K562 (cell line): ENCODE results near the gene NUP62. TPM values are rescaled to one million over a fixed set of nuclear protein-coding genes. Genes with fewer than 3 reads are reported as not detected.

Source experiments
- ATAC-seq: fragments of 200-7000 bp; cut with Tn5 transposase; 3 replicates; pipeline ENCODE4 v1.9.1; 2020; ENCODE audit warnings: moderate library complexity
- BruUV-seq: library from RNA; stranded (reverse); fragments of 400-500 nt; replicated peaks from 2 replicates; lab custom pipeline; 2021; lab: Mats Ljungman, UMichigan
- CTCF ChIA-PET: fragments of 300-600 bp; formaldehyde crosslinking; extraction: SDS; loops from one replicate; lab custom pipeline; 2021; ENCODE audit warnings: low intra/inter-chr PET ratio; lab: Yijun Ruan, JAX
- POLR2A ChIA-PET: fragments of 300-600, 350-650 bp; sonication (Branson Sonifier 250); formaldehyde crosslinking; extraction: SDS; loops from one replicate; lab custom pipeline; 2021; ENCODE audit warnings: antibody characterized with exemption, inconsistent platforms; lab: Yijun Ruan, JAX
- DNase-seq, 4 experiments: peaks; one replicate each; pipeline versions ENCODE4 v3.0.0 to v3.0.0-alpha.2; 2011 to 2018; ENCODE audit warnings: low spot score in 3 of 4, mixed read lengths in 3 of 4; ENCODE audit errors: extremely low read depth in 1 of 4
- FAIRE-seq: peaks from 2 replicates; lab custom pipeline; 2011; peaks lifted over from hg19 to GRCh38; lab: Jason Lieb, UNC
- H2AFZ ChIP-seq: 2 replicates; pipeline ENCODE4 v1.6.0; 2011; ENCODE audit warnings: low read depth, low read length, control low read depth, inconsistent platforms
- H3K27ac ChIP-seq: fragments of 200-600 bp; 3 replicates; pipeline ENCODE4 v1.8.0; 2011; ENCODE audit warnings: low read depth, mild to moderate bottlenecking, control low read depth, inconsistent platforms, low read length, moderate library complexity, mixed read lengths; ENCODE audit errors: extremely low read depth
- H3K27me3 ChIP-seq, 2 experiments: fragments of 300-600 bp in 1 of 2; 2 replicates in 1 of 2; 3 replicates in 1 of 2; pipeline versions ENCODE4 v1.6.0 to v1.8.0; 2011; ENCODE audit warnings: inconsistent platforms in 2 of 2, low read length in 2 of 2, mild to moderate bottlenecking in 1 of 2, mixed read lengths in 1 of 2, moderate library complexity in 1 of 2; ENCODE audit not compliant: control insufficient read depth in 2 of 2, insufficient read depth in 2 of 2
- H3K36me3 ChIP-seq: fragments of 300-600 bp; 3 replicates; pipeline ENCODE4 v1.8.0; 2011; ENCODE audit warnings: mild to moderate bottlenecking, low read length, inconsistent platforms; ENCODE audit not compliant: control insufficient read depth, insufficient read depth
- H3K4me1 ChIP-seq, 2 experiments: fragments of 200-600 bp in 1 of 2; replicated peaks in 1 of 2; 2 replicates in 1 of 2; 3 replicates in 1 of 2; pipeline versions ENCODE4 v1.5.1 to v1.8.0; 2011; ENCODE audit warnings: inconsistent platforms in 2 of 2, low read length in 2 of 2, mild to moderate bottlenecking in 1 of 2, mixed read lengths in 1 of 2, moderate library complexity in 1 of 2; ENCODE audit not compliant: control insufficient read depth in 2 of 2, insufficient read depth in 2 of 2
- H3K4me2 ChIP-seq: 2 replicates; pipeline ENCODE4 v1.6.1; 2011; ENCODE audit warnings: low read length, control low read depth, inconsistent platforms, mixed read lengths; ENCODE audit not compliant: insufficient read depth
- H3K4me3 ChIP-seq: fragments of 200-600 bp; sonication (generic), shearing (Covaris generic); 2 replicates; pipeline ENCODE4 v1.5.1; 2016; ENCODE audit warnings: control low read depth, inconsistent platforms
- H3K79me2 ChIP-seq: fragments of 200-600 bp; 3 replicates; pipeline ENCODE4 v1.8.0; 2011; ENCODE audit warnings: low read length, inconsistent platforms; ENCODE audit not compliant: control insufficient read depth, insufficient read depth
- H3K9ac ChIP-seq, 2 experiments: 2 replicates each; pipeline versions ENCODE4 v1.6.0 to v1.6.1; 2011; ENCODE audit warnings: low read depth in 2 of 2, low read length in 2 of 2, control low read depth in 1 of 2, inconsistent platforms in 1 of 2, mild to moderate bottlenecking in 1 of 2, mixed read lengths in 1 of 2; ENCODE audit not compliant: insufficient read depth in 1 of 2
- H3K9me1 ChIP-seq: one replicate; pipeline ENCODE4 v1.6.0; 2011; ENCODE audit warnings: inconsistent platforms, mild to moderate bottlenecking, low read length, moderate library complexity; ENCODE audit not compliant: control insufficient read depth, insufficient read depth
- H3K9me3 ChIP-seq: replicated peaks from 2 replicates; pipeline ENCODE4 v1.5.1; 2011; ENCODE audit warnings: low read depth, low read length, inconsistent platforms; ENCODE audit not compliant: control insufficient read depth, insufficient read depth
- H4K20me1 ChIP-seq: replicated peaks from 2 replicates; pipeline ENCODE4 v1.6.1; 2011; ENCODE audit warnings: low read length, inconsistent platforms, mixed read lengths; ENCODE audit not compliant: control insufficient read depth, insufficient read depth
- CBX3 ChIP-seq, 2 experiments: IDR thresholded peaks; 1 replicate in 1 of 2; 2 replicates in 1 of 2; pipeline ENCODE4 v1.6.1; 2012; ENCODE audit warnings: inconsistent platforms in 2 of 2, low read length in 2 of 2, borderline replicate concordance in 1 of 2, control low read depth in 1 of 2
- FIP1L1 ChIP-seq: fragments of 200-400 bp; formaldehyde crosslinking; IDR thresholded peaks from 2 replicates; pipeline ENCODE4 v1.6.1; 2018; ENCODE audit warnings: mild to moderate bottlenecking, low read depth, low read length; ENCODE audit not compliant: poor library complexity, severe bottlenecking
- FOS ChIP-seq: IDR thresholded peaks from 3 replicates; pipeline ENCODE4 v1.6.1; 2011; ENCODE audit not compliant: insufficient read length; ENCODE audit errors: extremely low read depth
- HIVEP1 ChIP-seq: fragments of 250-450 bp; sonication (Bioruptor Pico); IDR thresholded peaks from 2 replicates; pipeline ENCODE4 v1.4.0; 2020; ENCODE audit warnings: mild to moderate bottlenecking
- ILF3 ChIP-seq: fragments of 450-650 bp; IDR thresholded peaks from 2 replicates; pipeline ENCODE4 v1.6.1; 2018; ENCODE audit warnings: antibody characterized with exemption, mild to moderate bottlenecking, moderate library complexity, borderline replicate concordance
- NFE2L1 ChIP-seq: fragments of 450-650 bp; IDR thresholded peaks from 2 replicates; pipeline ENCODE4 v1.6.1; 2016; ENCODE audit warnings: missing genetic modification characterization, low read depth, mild to moderate bottlenecking, missing compliant biosample characterization, moderate library complexity, borderline replicate concordance
- POLR2G ChIP-seq: fragments of 200-400 bp; formaldehyde crosslinking; IDR thresholded peaks from 2 replicates; pipeline ENCODE4 v1.6.1; 2017; ENCODE audit warnings: low read depth, mild to moderate bottlenecking, antibody characterized with exemption, low read length, moderate library complexity
- ZBTB33 ChIP-seq: sonication (generic); formaldehyde crosslinking; IDR thresholded peaks from 2 replicates; pipeline ENCODE4 v1.8.1; 2023; ENCODE audit warnings: mild to moderate bottlenecking, missing genetic modification reagents
- ZBTB5 ChIP-seq: fragments of 450-650 bp; IDR thresholded peaks from 2 replicates; pipeline ENCODE4 v1.6.1; 2017; ENCODE audit warnings: antibody characterized with exemption
- WGBS: fragments of 100-300 bp; shearing (Covaris generic); methylation state at CpG from one replicate; pipeline ENCODE4 v1.1.6; 2016; ENCODE audit warnings: low coverage, mixed read lengths; ENCODE audit not compliant: insufficient coverage; ENCODE audit errors: missing lambda C conversion rate; 5-methylcytosine and 5-hydroxymethylcytosine counted together
- in situ Hi-C: fragments of 300-500 bp; cut with MboI; formaldehyde crosslinking; loops from 4 replicates; pipeline ENCODE4 v1.15.0; 2018; ENCODE audit warnings: inconsistent platforms, mixed read lengths
- intact Hi-C: fragments of 100-400 bp; cut with micrococcal nuclease; formaldehyde crosslinking; loops from 2 replicates; pipeline ENCODE4 v1.14.2; 2022
- polyA plus RNA-seq, 8 experiments: library from polyadenylated mRNA; depleted of rRNA in 4 of 8; stranded (reverse) in 5 of 8; unstranded in 3 of 8; fragments of >200 nt; fragmentation: Nextera tagmentation in 2 of 8; fragmentation: Illumina TruSeq in 1 of 8; extraction: Ambion mirVana in 2 of 8; extraction: Trizol in 1 of 8; gene quantifications; 2 replicates each; pipeline versions ENCODE4 v1.2.1 to v1.2.3, GENCODE V29; 2011 to 2014; ENCODE audit warnings: inconsistent platforms in 1 of 8, missing spikeins in 1 of 8
- total RNA-seq, 7 experiments: library from RNA; depleted of rRNA in 6 of 7; stranded (reverse); fragments of >200 nt in 6 of 7; fragmentation: Illumina TruSeq in 2 of 7; extraction: Trizol in 2 of 7; gene quantifications; 2 replicates each; pipeline versions ENCODE4 v1.2.1 to v1.2.3, GENCODE V29; 2011 to 2021; ENCODE audit warnings: low replicate concordance in 1 of 7

The NUP62 gene
- total and polyA plus RNA-seq, 9 of the 15 experiments (the other 6 are each of a cell fraction or from before 2014, with no cell fraction given), result 16.9 to 109 (median 66.0) TPM

GRCh38 chr19:49861541-49862378, 67.5 kb downstream of the NUP62 start:
- Histone ChIP-seq H2AFZ (no peak overlapping the region), H3K4me3 (no peak overlapping the region), H3K4me1 (peaks cover 20 to 81% of the 10 kb centered on the region in 2 experiments; a peak in 4 of 5 replicates), H3K27ac (no peak overlapping the region), H3K79me2 (peaks cover 35% of the 10 kb centered on the region), H4K20me1 (peaks cover 29% of the 10 kb centered on the region; the same call in 1 of the 2 replicates), H3K9me1 (peaks cover 4% of the 10 kb centered on the region), H3K27me3 (no peaks in the 10 kb centered on the region), H3K36me3 (peaks cover 81% of the 10 kb centered on the region), H3K9me3 (no peaks in the 10 kb centered on the region), H3K4me2 (no peak overlapping the region), H3K9ac (no peak overlapping the region; a peak in 1 of 4 replicates)
- ChIA-PET POLR2A (interaction anchor here (1.3 kb wide), 1 partner anchor 9 kb away, joined by 6 read pairs; no protein-coding TSS in a partner anchor), CTCF (no interaction called here)
- in situ Hi-C loops (no loop called here), intact Hi-C loops (no loop called here)
- WGBS, result 98% methylated on average over 25 of the region's 60 CpGs
- DNase-seq (no peak), ATAC-seq (no peak), FAIRE-seq (no peak)
- TF ChIP-seq NFE2L1 (tag) (no peak), ZBTB33 (CRISPR knock-in tag) (peak; percentile 96), FOS (no peak), ILF3 (no peak), CBX3 (IDR thresholded peaks at IDR 0.05; ENCODE audit: borderline replicate concordance in 1 of 2, low read length in 2 of 2) (no peak), POLR2G (peak; percentile 72), FIP1L1 (peak; percentile 33), HIVEP1 (CRISPR knock-in tag) (no peak), ZBTB5 (no peak)
- BruUV-seq, result no TSS peak
